Right lobe of liver (tissue), 6 donors: ENCODE data around the gene TOMM5. TPM values are rescaled to one million over a fixed set of nuclear protein-coding genes. Genes with fewer than 3 reads are reported as not detected.

Experiments used
- ATAC-seq, 4 donors: fragments of 200-7000 bp; cut with Tn5 transposase; one replicate each; pipeline ENCODE4 v1.9.1; 2020; ENCODE audit warnings: mild to moderate bottlenecking in 4 of 4, moderate library complexity in 4 of 4
- DNase-seq, 3 donors: peaks; one replicate each; pipeline ENCODE4 v3.0.0-alpha.2; 2020
- H3K27ac ChIP-seq, 3 donors: fragments of 200-600 bp; one replicate each; pipeline ENCODE4 v1.8.0; 2022
- H3K27me3 ChIP-seq, 2 donors: fragments of 200-600 bp; one replicate each; pipeline ENCODE4 v1.8.0; 2022
- H3K36me3 ChIP-seq, 4 donors: fragments of 200-600 bp; sonication (generic) in 1 of 4; one replicate each; pipeline versions ENCODE4 v1.5.1 to v1.8.0; 2017 to 2022; ENCODE audit warnings: control low read depth in 1 of 4
- H3K4me1 ChIP-seq, 4 donors: fragments of 200-600 bp; sonication (generic) in 1 of 4; one replicate each; pipeline versions ENCODE4 v1.5.1 to v1.8.0; 2017 to 2022; ENCODE audit warnings: control low read depth in 1 of 4
- H3K4me3 ChIP-seq, 3 donors: fragments of 200-600 bp; one replicate each; pipeline ENCODE4 v1.8.0; 2022
- H3K9me3 ChIP-seq, 4 donors: fragments of 200-600 bp; sonication (generic) in 1 of 4; one replicate each; pipeline versions ENCODE4 v1.5.1 to v1.8.0; 2017 to 2022; ENCODE audit warnings: control low read depth in 1 of 4
- CTCF ChIP-seq, 4 donors: fragments of 200-600 bp in 3 of 4; fragments of 450-650 bp in 1 of 4; IDR thresholded peaks; one replicate each; pipeline versions ENCODE4 v1.5.1 to v1.8.0; 2016 to 2022; ENCODE audit warnings: antibody characterized with exemption in 4 of 4, mild to moderate bottlenecking in 2 of 4
- POLR2A ChIP-seq: fragments of 450-650 bp; IDR thresholded peaks from one replicate; pipeline ENCODE4 v1.6.1; 2017; ENCODE audit warnings: antibody characterized with exemption, mild to moderate bottlenecking
- WGBS: methylation state at CpG from one replicate; pipeline ENCODE4 v1.1.6; 2018; ENCODE audit warnings: low coverage, low lambda C conversion rate; ENCODE audit not compliant: insufficient coverage; ENCODE audit errors: missing lambda C conversion rate; 5-methylcytosine and 5-hydroxymethylcytosine counted together
- intact Hi-C, 2 donors: fragments of 100-400 bp; cut with DNase I; formaldehyde crosslinking; loops; one replicate each; pipeline versions ENCODE4 v1.11.2 to v1.14.1; 2022
- total RNA-seq, 6 experiments: library from RNA; depleted of rRNA in 2 of 6; stranded (reverse); fragments of >200 nt in 2 of 6; fragmentation: NEBNext Ultra II Directional in 3 of 6; extraction: Animal tissue kit (Norgen Biotek cat#: 25700) in 3 of 6; gene quantifications; one replicate each; pipeline versions ENCODE4 v1.1.0 to v1.2.4, GENCODE V29; 2016 to 2023
- donor health status: DM: no; HTN: yes; CAD: no.
- donor health status: DM: no; HTN: no; CAD: no.
- donor health status: DM: no; HTN: no; CAD: no.
- donor health status: DM: no; HTN: yes; CAD: no.
- donor health status: DM: no; HTN: yes; CAD: no.

TOMM5 gene
- total RNA-seq, 6 experiments from 2014 or later = 30.9 to 58.9 (median 32.9) TPM

- TF ChIP-seq POLR2A (no peak), CTCF (IDR thresholded peaks at IDR 0.05) (no peak)
- Histone ChIP-seq H3K36me3 (peaks cover 0 to 44% (median 13%) of the 10 kb centered on the region in 4 donors), H3K4me3 (no peak overlapping the region), H3K9me3 (no peaks in the 10 kb centered on the region), H3K4me1 (peaks cover 0 to 13% (median 0%) of the 10 kb centered on the region in 4 donors), H3K27ac (no peak overlapping the region), H3K27me3 (no peaks in the 10 kb centered on the region)
- WGBS = 61% methylated on average over 3 of the region's 4 CpGs
- intact Hi-C loops = no loop called here
- DNase-seq (no peak), ATAC-seq (peak in 1 of 4 donors; percentile 22)
These were observed 4.9 kb downstream of the TOMM5 start for GRCh38 chr9:37587521-37587920.

- Histone ChIP-seq H3K4me1 (no peaks in the 10 kb centered on the region), H3K9me3 (no peaks in the 10 kb centered on the region), H3K4me3 (no peak overlapping the region), H3K27me3 (no peaks in the 10 kb centered on the region), H3K36me3 (peaks cover 0 to 45% (median 14%) of the 10 kb centered on the region in 4 donors), H3K27ac (no peak overlapping the region)
- 74% methylated on average over 3 of the region's 3 CpGs for WGBS
- intact Hi-C loops = no loop called here
- TF ChIP-seq POLR2A = no peak
- TF ChIP-seq CTCF (IDR thresholded peaks at IDR 0.05) = no peak
- DNase-seq (no peak), ATAC-seq (no peak)
These were observed 8.8 kb downstream of the TOMM5 start for GRCh38 chr9:37583522-37584121.

GRCh38 chr9:37582548-37583157 is 9.7 kb downstream of the TOMM5 start:
- Histone ChIP-seq H3K27me3 (no peaks in the 10 kb centered on the region), H3K27ac (no peak overlapping the region), H3K36me3 (peaks cover 0 to 35% (median 10%) of the 10 kb centered on the region in 4 donors), H3K9me3 (no peaks in the 10 kb centered on the region), H3K4me1 (no peaks in the 10 kb centered on the region), H3K4me3 (no peak overlapping the region)
- ATAC-seq (peak; percentile 64 to 76 (median 67)), DNase-seq (no peak)
- WGBS = 67% methylated on average over 6 of the region's 6 CpGs
- intact Hi-C loops = no loop called here
- TF ChIP-seq CTCF (IDR thresholded peaks at IDR 0.05) (peak; percentile 65 to 70 (median 69)), POLR2A (no peak)

GRCh38 chr9:37575921-37576721 is 16.3 kb downstream of the TOMM5 start, which contains the start of gene FBXO10:
Gene FBXO10 (minus strand): TSS chr9:37576380. CDS start chr9:37541768, 34,612 bp downstream.
- peak; percentile 95 to 97 (median 96) for ATAC-seq
- intact Hi-C loops = no loop called here
- 1% methylated on average over 18 of the region's 81 CpGs for WGBS
- TF ChIP-seq POLR2A = peak; percentile 79
- no peak for TF ChIP-seq CTCF (IDR thresholded peaks at IDR 0.05)
- no peaks in the 10 kb centered on the region for H3K27me3 ChIP-seq
- no peaks in the 10 kb centered on the region for H3K4me1 ChIP-seq
- peak; percentile 76 to 81 (median 78) for DNase-seq
- peak within 1 kb of the TSS; percentile 70 to 78 (median 74) for H3K4me3 ChIP-seq
- peak within 1 kb of the TSS; percentile 41 to 71 (median 57) for H3K27ac ChIP-seq
- H3K9me3 ChIP-seq = no peaks in the 10 kb centered on the region
- no peaks in the 10 kb centered on the region for H3K36me3 ChIP-seq
